K562 (cell line): Measurements from ENCODE around the gene GPC3. TPM values are rescaled to one million over a fixed set of nuclear protein-coding genes. Genes with fewer than 3 reads are reported as not detected.

ENCODE experiments used
- ATAC-seq: fragments of 200-7000 bp; cut with Tn5 transposase; 3 replicates; pipeline ENCODE4 v1.9.1; 2020; ENCODE audit warnings: moderate library complexity
- BruUV-seq: library from RNA; stranded (reverse); fragments of 400-500 nt; replicated peaks from 2 replicates; lab custom pipeline; 2021; lab: Mats Ljungman, UMichigan
- CTCF ChIA-PET: fragments of 300-600 bp; formaldehyde crosslinking; extraction: SDS; loops from one replicate; lab custom pipeline; 2021; ENCODE audit warnings: low intra/inter-chr PET ratio; lab: Yijun Ruan, JAX
- POLR2A ChIA-PET: fragments of 300-600, 350-650 bp; sonication (Branson Sonifier 250); formaldehyde crosslinking; extraction: SDS; loops from one replicate; lab custom pipeline; 2021; ENCODE audit warnings: antibody characterized with exemption, inconsistent platforms; lab: Yijun Ruan, JAX
- DNase-seq, 4 experiments: peaks; one replicate each; pipeline versions ENCODE4 v3.0.0 to v3.0.0-alpha.2; 2011 to 2018; ENCODE audit warnings: low spot score in 3 of 4, mixed read lengths in 3 of 4; ENCODE audit errors: extremely low read depth in 1 of 4
- FAIRE-seq: peaks from 2 replicates; lab custom pipeline; 2011; peaks lifted over from hg19 to GRCh38; lab: Jason Lieb, UNC
- H2AFZ ChIP-seq: 2 replicates; pipeline ENCODE4 v1.6.0; 2011; ENCODE audit warnings: low read depth, low read length, control low read depth, inconsistent platforms
- H3K27ac ChIP-seq: fragments of 200-600 bp; 3 replicates; pipeline ENCODE4 v1.8.0; 2011; ENCODE audit warnings: low read depth, mild to moderate bottlenecking, control low read depth, inconsistent platforms, low read length, moderate library complexity, mixed read lengths; ENCODE audit errors: extremely low read depth
- H3K27me3 ChIP-seq, 2 experiments: fragments of 300-600 bp in 1 of 2; 2 replicates in 1 of 2; 3 replicates in 1 of 2; pipeline versions ENCODE4 v1.6.0 to v1.8.0; 2011; ENCODE audit warnings: inconsistent platforms in 2 of 2, low read length in 2 of 2, mild to moderate bottlenecking in 1 of 2, mixed read lengths in 1 of 2, moderate library complexity in 1 of 2; ENCODE audit not compliant: control insufficient read depth in 2 of 2, insufficient read depth in 2 of 2
- H3K36me3 ChIP-seq: fragments of 300-600 bp; 3 replicates; pipeline ENCODE4 v1.8.0; 2011; ENCODE audit warnings: mild to moderate bottlenecking, low read length, inconsistent platforms; ENCODE audit not compliant: control insufficient read depth, insufficient read depth
- H3K4me1 ChIP-seq, 2 experiments: fragments of 200-600 bp in 1 of 2; replicated peaks in 1 of 2; 2 replicates in 1 of 2; 3 replicates in 1 of 2; pipeline versions ENCODE4 v1.5.1 to v1.8.0; 2011; ENCODE audit warnings: inconsistent platforms in 2 of 2, low read length in 2 of 2, mild to moderate bottlenecking in 1 of 2, mixed read lengths in 1 of 2, moderate library complexity in 1 of 2; ENCODE audit not compliant: control insufficient read depth in 2 of 2, insufficient read depth in 2 of 2
- H3K4me2 ChIP-seq: 2 replicates; pipeline ENCODE4 v1.6.1; 2011; ENCODE audit warnings: low read length, control low read depth, inconsistent platforms, mixed read lengths; ENCODE audit not compliant: insufficient read depth
- H3K4me3 ChIP-seq: fragments of 200-600 bp; sonication (generic), shearing (Covaris generic); 2 replicates; pipeline ENCODE4 v1.5.1; 2016; ENCODE audit warnings: control low read depth, inconsistent platforms
- H3K79me2 ChIP-seq: fragments of 200-600 bp; 3 replicates; pipeline ENCODE4 v1.8.0; 2011; ENCODE audit warnings: low read length, inconsistent platforms; ENCODE audit not compliant: control insufficient read depth, insufficient read depth
- H3K9ac ChIP-seq, 2 experiments: 2 replicates each; pipeline versions ENCODE4 v1.6.0 to v1.6.1; 2011; ENCODE audit warnings: low read depth in 2 of 2, low read length in 2 of 2, control low read depth in 1 of 2, inconsistent platforms in 1 of 2, mild to moderate bottlenecking in 1 of 2, mixed read lengths in 1 of 2; ENCODE audit not compliant: insufficient read depth in 1 of 2
- H3K9me1 ChIP-seq: one replicate; pipeline ENCODE4 v1.6.0; 2011; ENCODE audit warnings: inconsistent platforms, mild to moderate bottlenecking, low read length, moderate library complexity; ENCODE audit not compliant: control insufficient read depth, insufficient read depth
- H3K9me3 ChIP-seq: replicated peaks from 2 replicates; pipeline ENCODE4 v1.5.1; 2011; ENCODE audit warnings: low read depth, low read length, inconsistent platforms; ENCODE audit not compliant: control insufficient read depth, insufficient read depth
- H4K20me1 ChIP-seq: replicated peaks from 2 replicates; pipeline ENCODE4 v1.6.1; 2011; ENCODE audit warnings: low read length, inconsistent platforms, mixed read lengths; ENCODE audit not compliant: control insufficient read depth, insufficient read depth
- PML ChIP-seq: IDR thresholded peaks from 2 replicates; pipeline ENCODE4 v1.6.1; 2012; ENCODE audit warnings: low read length, inconsistent platforms
- SMARCC2 ChIP-seq: fragments of 450-650 bp; IDR thresholded peaks from 2 replicates; pipeline ENCODE4 v1.6.1; 2017; ENCODE audit warnings: antibody characterized with exemption, moderate library complexity, mild to moderate bottlenecking, low read depth
- SNAPC5 ChIP-seq: fragments of 250-450 bp; sonication (Bioruptor Pico); IDR thresholded peaks from 2 replicates; pipeline ENCODE4 v1.8.0; 2021; ENCODE audit warnings: moderate library complexity, mild to moderate bottlenecking, inconsistent platforms
- ZNF696 ChIP-seq: fragments of 250-450 bp; sonication (Bioruptor Pico); conservative IDR thresholded peaks from 2 replicates; pipeline ENCODE4 v1.4.0; 2020; ENCODE audit warnings: mild to moderate bottlenecking, moderate library complexity
- ZNF707 ChIP-seq: fragments of 250-450 bp; sonication (Bioruptor Pico); conservative IDR thresholded peaks from 2 replicates; pipeline ENCODE4 v1.8.0; 2022; ENCODE audit warnings: inconsistent platforms, mild to moderate bottlenecking, moderate library complexity
- in situ Hi-C: fragments of 300-500 bp; cut with MboI; formaldehyde crosslinking; loops from 4 replicates; pipeline ENCODE4 v1.15.0; 2018; ENCODE audit warnings: inconsistent platforms, mixed read lengths
- intact Hi-C: fragments of 100-400 bp; cut with micrococcal nuclease; formaldehyde crosslinking; loops from 2 replicates; pipeline ENCODE4 v1.14.2; 2022
- polyA plus RNA-seq, 8 experiments: library from polyadenylated mRNA; depleted of rRNA in 4 of 8; stranded (reverse) in 5 of 8; unstranded in 3 of 8; fragments of >200 nt; fragmentation: Nextera tagmentation in 2 of 8; fragmentation: Illumina TruSeq in 1 of 8; extraction: Ambion mirVana in 2 of 8; extraction: Trizol in 1 of 8; gene quantifications; 2 replicates each; pipeline versions ENCODE4 v1.2.1 to v1.2.3, GENCODE V29; 2011 to 2014; ENCODE audit warnings: inconsistent platforms in 1 of 8, missing spikeins in 1 of 8
- total RNA-seq, 7 experiments: library from RNA; depleted of rRNA in 6 of 7; stranded (reverse); fragments of >200 nt in 6 of 7; fragmentation: Illumina TruSeq in 2 of 7; extraction: Trizol in 2 of 7; gene quantifications; 2 replicates each; pipeline versions ENCODE4 v1.2.1 to v1.2.3, GENCODE V29; 2011 to 2021; ENCODE audit warnings: low replicate concordance in 1 of 7

Gene GPC3
- total and polyA plus RNA-seq, 9 of the 15 experiments (the other 6 are each of a cell fraction or from before 2014, with no cell fraction given) = 0.42 TPM; not detected in 8

DNA sequence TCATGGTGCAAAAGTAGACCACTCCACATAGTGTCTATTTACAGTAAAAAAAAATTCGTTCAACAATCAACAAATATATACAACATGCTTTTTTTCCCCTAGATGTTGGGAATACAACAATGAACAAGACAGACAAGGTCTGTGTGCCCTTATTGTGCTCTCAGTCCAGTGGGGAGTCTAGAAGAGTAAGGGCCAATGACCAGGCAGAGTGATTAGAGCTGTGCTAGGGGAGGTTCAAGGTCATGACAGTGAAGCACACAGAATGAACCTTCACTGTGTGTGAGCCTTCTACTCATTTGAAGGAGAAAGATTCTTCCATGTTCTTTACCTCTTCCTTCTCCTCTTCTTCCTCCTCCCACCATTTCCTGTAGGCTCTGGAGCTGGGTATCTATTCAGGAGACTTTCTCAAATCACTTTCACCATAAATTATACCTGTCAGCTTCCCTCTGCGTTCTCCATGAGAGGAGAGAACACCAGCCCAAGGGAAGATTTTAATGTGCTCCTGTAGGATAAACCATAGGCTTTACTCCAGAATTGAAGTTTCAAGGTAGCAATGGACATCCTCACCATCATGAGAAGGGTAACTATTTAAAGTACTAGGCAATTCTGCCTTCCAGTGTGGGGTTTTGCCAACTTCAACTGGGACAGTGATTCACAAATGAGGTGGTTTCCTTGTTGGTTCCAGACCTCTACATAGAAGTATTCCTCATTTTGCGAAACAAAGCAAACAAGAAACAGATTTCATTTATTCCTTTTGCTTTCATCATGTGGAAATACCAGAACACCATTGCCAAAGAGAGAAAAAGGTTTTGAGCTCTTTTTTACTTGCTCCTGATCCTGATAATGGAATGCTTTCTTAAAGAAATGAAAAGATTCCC, 323.2 kb downstream of the GPC3 start (continued):
- no peak for TF ChIP-seq SNAPC5 (CRISPR knock-in tag)

GRCh38 chrX:133660281-133660680, 325.1 kb downstream of the GPC3 start:
- Histone ChIP-seq H3K9ac (no peak overlapping the region), H3K9me3 (no peaks in the 10 kb centered on the region), H2AFZ (no peak overlapping the region), H3K27me3 (no peaks in the 10 kb centered on the region), H3K4me2 (no peak overlapping the region), H3K79me2 (no peaks in the 10 kb centered on the region), H4K20me1 (no peaks in the 10 kb centered on the region)
- in situ Hi-C loops = loop anchor here (25.0 kb wide), 1 partner anchor 673 kb away; no protein-coding TSS in a partner anchor
- FAIRE-seq = no peak
- no TSS peak for BruUV-seq
- ATAC-seq = no peak
- no peak for DNase-seq
- no peak for TF ChIP-seq ZNF707 (CRISPR knock-in tag)
- TF ChIP-seq PML = no peak
- TF ChIP-seq SMARCC2 = no peak
- TF ChIP-seq ZNF696 (CRISPR knock-in tag) = no peak
- TF ChIP-seq, all 486 proteins: peak for 0
- no peaks in the 10 kb centered on the region for H3K4me1 ChIP-seq
- intact Hi-C loops = no loop called here
- H3K27ac ChIP-seq = no peak overlapping the region
- ChIA-PET POLR2A (no interaction called here), CTCF (no interaction called here)
- H3K9me1 ChIP-seq = no peaks in the 10 kb centered on the region
- H3K36me3 ChIP-seq = no peaks in the 10 kb centered on the region
- H3K4me3 ChIP-seq = no peak overlapping the region
